HG03565 (cell line): ENCODE data around the gene C22orf23.

ENCODE experiments used
- ATAC-seq: cut with Tn5 transposase; IDR thresholded peaks from one replicate; pipeline ENCODE4 v1.9.1; 2021; ENCODE audit warnings: mild to moderate bottlenecking, moderate library complexity; ENCODE audit not compliant: unreplicated experiment

The C22orf23 gene

GRCh38 chr22:37953437-37954179 lies at the start of gene C22orf23, which contains the start of gene POLR2F:
TSS of gene C22orf23 (minus strand) at chr22:37953601. CDS start at chr22:37953149, 452 bp downstream.
TSS of gene POLR2F (plus strand) at chr22:37953699. CDS start at chr22:37953788, 89 bp downstream.
- ATAC-seq, result peak; percentile 86

DNA sequence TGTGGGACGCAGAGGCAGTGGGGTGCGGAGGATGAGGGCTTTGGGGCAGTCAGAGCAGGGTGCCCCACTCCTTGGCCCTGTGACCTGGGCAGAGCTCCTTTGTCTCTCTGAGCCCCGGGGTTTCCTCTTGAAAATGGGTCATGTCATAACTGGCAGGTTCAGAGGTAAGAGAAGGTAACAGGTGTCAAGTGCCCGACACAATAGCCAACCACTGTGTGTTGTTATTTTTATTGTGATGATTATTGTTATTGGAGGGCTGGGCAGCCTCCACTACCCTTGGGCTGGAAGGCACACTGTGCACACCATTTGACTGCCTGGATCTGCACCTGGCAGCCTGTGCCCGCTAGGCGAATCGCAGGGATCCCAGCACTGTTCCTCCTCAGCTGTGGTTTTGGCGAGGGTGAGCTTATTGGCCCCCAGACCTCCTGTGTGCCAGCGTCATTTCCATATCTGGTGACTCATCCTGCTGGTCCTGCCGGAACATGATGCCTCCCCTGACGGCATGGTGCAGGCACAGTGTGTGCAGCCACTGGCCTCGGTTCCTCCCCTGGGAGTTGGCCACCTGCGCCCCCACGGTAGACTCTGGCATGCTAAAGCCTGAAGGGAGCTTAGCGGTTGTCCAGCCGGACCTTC lies 46.4 kb upstream of the C22orf23 start:
- ATAC-seq, result no peak

DNA sequence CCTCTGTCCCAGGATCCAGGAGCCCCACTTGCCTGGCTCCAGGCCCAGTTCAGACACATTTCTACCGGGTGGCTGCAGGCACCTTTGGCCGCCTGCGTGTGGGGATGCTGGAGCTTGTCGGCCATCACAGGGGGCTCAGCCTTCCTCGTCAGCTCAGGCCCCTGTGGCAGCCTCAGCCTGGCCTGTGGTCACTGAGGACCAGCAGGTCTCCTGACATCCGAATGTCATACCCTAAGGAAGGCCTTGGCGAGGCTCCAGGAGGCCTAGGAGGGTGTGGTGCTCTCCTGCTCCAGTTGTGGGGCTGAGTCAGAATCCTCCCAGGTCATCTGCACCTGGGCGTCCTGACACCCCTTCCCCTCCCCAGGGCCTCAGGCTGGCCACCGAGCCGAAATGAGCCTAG lies 45.8 kb upstream of the C22orf23 start:
- ATAC-seq, result no peak

GRCh38 chr22:37998543-37998942 lies 45.1 kb upstream of the C22orf23 start:
- ATAC-seq, result no peak

- no peak for ATAC-seq
Observed at GRCh38 chr22:37996515-37997246, 43.3 kb upstream of the C22orf23 start.

- no peak for ATAC-seq
Observed at GRCh38 chr22:37996079-37996478, 42.7 kb upstream of the C22orf23 start.

GRCh38 chr22:37995460-37995859 lies 42.1 kb upstream of the C22orf23 start:
- no peak for ATAC-seq

- ATAC-seq, result no peak
Observed at GRCh38 chr22:37994982-37995381, 41.6 kb upstream of the C22orf23 start.

DNA sequence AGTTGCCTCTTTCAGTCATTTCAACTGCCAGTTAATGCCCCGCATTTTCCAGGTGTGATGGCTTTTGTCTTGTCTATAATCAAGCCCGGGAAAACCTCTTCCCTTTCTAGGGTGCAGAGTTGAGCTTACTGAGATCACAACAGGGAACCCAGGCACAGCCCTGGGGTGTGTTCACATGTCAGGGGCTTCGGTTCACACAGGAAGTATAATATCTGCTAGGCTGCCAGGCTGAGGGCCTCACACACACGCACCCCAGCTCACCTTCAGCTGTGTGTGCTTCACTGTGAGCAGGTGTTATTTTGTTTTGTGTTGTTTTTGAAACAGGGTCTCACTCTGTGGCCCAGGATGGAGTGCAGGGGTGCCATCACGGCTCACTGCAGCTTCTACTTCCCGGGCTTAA lies 40.6 kb upstream of the C22orf23 start:
- ATAC-seq, result no peak

GRCh38 chr22:37991731-37992442 lies 38.5 kb upstream of the C22orf23 start:
- no peak for ATAC-seq

- ATAC-seq, result no peak
Observed at GRCh38 chr22:37990862-37991261, 37.5 kb upstream of the C22orf23 start.

GRCh38 chr22:37990301-37990700 lies 36.9 kb upstream of the C22orf23 start:
- ATAC-seq, result no peak

DNA sequence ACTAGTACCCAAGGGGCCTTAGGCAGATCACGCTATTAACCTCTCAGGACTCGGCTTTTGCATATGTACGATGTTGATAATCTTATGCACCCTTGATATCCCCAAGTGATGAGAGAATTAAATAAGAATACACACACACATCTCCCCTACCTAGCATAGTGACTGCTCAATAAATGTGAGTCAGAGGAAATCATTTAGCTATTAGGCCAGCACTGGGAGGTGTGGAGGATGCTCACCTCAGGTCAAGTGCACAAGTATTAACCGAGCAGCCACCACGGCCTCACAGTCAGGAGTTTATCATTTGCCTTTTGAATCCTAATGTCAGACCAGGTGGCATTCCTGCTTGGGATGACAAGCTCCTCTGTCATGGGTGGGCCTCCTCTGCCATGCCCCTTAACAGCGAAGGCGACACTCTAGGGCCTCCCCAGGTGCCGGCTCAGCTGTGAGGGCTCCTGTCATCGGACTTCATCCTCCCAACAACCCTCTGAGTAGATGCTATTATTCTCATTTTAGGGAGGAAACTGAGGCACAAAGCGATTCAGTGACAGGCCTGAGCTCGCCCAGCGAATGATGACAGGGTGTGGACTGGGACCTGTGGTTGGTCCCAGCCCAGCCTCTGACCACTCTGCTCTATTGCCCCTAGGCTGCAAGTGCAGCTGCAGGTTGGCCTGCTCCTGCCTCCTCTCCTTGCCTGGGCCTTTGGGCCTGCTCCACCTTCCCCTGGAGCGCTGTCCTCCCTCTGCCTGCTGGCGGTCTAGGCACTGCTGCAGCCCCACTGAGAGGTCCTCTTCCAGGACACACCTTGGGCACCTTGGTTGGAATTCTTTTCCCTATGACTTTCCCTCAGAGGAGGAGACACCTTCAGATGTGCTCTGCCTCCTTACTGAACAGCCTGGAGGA lies 36.0 kb upstream of the C22orf23 start:
- no peak for ATAC-seq

DNA sequence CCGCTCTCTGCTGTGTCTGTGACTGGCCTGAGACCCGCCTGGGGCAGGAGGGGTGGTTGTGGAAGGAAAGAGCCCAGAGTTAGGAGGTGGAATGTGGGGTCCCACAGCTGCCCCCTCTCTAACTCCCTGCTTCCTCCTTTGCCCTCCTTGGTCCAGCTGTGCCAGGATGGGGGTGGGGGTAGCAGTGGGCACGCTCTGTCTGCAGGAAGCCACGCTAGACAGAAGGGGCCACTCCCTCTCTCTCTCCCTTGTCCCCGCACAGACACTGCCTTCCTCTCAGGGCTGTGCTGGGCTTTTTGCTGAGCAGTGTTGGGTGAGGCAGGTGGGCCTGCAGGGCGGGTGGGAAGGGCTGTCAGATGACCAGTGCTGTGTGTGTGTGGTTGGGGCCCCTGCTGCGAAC lies 33.0 kb upstream of the C22orf23 start:
- ATAC-seq, result no peak

- ATAC-seq, result no peak
Observed at GRCh38 chr22:37985751-37986281, 32.4 kb upstream of the C22orf23 start.

DNA sequence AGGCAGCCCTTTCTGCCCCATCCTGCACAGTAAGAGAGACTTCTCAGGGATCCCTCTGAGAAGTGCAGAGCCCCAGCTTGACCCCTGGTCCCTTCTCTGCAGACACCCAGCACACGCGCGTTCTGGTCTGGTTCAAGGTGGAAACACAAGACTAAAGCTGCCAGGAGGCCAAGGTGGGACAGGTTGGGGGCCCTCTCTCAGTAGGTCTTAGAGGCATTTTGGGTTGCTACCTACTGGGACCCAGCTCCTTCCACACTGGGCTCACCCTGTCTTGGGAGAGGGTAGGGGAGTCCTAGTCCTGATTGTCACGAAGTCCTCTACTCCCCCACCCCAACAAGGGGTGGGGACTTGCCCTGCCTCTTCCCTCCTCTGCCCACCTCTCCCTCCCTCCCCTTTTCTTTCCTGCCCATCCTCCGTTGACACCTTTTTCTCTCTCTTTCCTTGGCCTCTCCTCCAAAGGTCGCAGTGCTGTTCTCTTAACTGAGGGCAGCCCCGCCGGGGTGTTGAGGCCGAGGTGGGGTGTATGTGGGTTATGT lies 31.7 kb upstream of the C22orf23 start:
- ATAC-seq, result no peak

DNA sequence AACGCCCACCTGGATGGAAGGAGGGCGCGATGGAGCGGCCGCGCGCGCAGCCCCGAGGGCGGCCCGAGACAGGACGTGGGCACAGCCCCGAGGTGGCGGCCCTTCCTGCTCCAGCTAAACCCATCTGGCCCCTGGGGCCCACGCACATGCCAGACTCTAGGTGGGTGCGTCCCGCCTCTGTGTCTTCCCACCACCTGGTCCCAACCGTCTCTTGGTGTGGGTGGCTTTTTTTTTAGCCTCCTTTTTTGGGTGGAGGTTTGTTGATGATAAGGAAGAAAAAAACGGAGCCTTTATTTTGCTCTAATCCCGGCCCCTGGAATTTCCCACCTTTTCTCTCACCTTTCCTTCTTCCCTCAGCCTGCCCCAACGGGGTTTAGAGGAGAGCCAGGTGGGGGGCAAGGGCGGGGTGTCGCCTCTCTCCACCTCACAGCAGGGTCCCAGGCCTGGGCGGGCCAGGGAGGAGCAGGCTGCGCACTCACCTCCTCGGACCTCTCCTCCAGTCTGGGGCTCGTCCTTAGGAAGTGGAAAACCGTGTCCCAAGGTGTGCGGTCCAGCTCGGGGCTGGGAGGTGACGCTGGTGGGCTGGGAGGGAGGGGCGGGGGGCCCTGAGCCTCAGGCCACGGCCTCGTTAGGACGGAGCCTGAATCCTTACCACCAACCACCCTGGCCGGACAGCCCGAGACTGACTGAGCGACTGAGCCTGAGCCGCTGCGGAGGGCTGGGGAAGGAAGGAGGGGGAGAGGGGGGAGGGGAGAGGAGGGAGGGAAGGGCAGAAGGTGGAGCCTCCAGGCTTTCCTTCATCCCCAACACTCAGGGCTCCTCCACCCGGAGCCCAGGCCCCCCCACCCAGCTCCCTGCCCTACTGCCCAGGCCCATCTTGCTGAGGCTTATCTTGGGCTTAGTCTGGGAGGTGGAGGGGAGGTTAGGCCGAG lies 30.7 kb upstream of the C22orf23 start, which contains the start of gene SOX10:
TSS of gene SOX10 (minus strand) at position 696 of the 932 bp plus-strand sequence. CDS start 771 bp downstream, outside the sequence.
- no peak for ATAC-seq
